ENCODE data around the gene KCNK4. TPM values are rescaled to one million over a fixed set of nuclear protein-coding genes. Genes with fewer than 3 reads are reported as not detected.

Gene KCNK4
- total and polyA plus RNA-seq, 2 donors from 2014 or later = not detected

GRCh38 chr11:64262271-64263002 lies 28.7 kb upstream of the KCNK4 start:
- DNase-seq (peak in 1 of 5 donors; percentile 75), FAIRE-seq (no peak)
- no peak overlapping the region for H3K27ac ChIP-seq (ENCODE audit: low read depth in 2 of 2, low read length in 2 of 2)
- no peaks in the 10 kb centered on the region for H3K9me3 ChIP-seq (ENCODE audit: control insufficient read depth in 2 of 3, insufficient read depth in 1 of 3, low read length in 3 of 3)
- no peak for TF ChIP-seq CTCF (IDR thresholded peaks at IDR 0.05; ENCODE audit: borderline replicate concordance, extremely low read depth, insufficient read depth)
- H3K4me3 ChIP-seq (ENCODE audit: low read length in 3 of 3) = no peak overlapping the region
- intact Hi-C loops (cut with DNase I) = no loop called here
- H3K4me1 ChIP-seq (ENCODE audit: control insufficient read depth in 2 of 3, insufficient read depth in 2 of 3, low read depth in 1 of 3, low read length in 3 of 3) = no peaks in the 10 kb centered on the region
- H3K27me3 ChIP-seq (ENCODE audit: control insufficient read depth, insufficient read depth, low read length) = no peaks in the 10 kb centered on the region
- H3K36me3 ChIP-seq (ENCODE audit: control insufficient read depth in 2 of 3, insufficient read depth in 3 of 3, low read length in 3 of 3) = peaks cover 0 to 10% (median 0%) of the 10 kb centered on the region in 3 donors
- no peak overlapping the region for H3K9ac ChIP-seq (ENCODE audit: low read length in 3 of 3)

- Histone ChIP-seq H3K27me3 (ENCODE audit: control insufficient read depth, insufficient read depth, low read length) (no peaks in the 10 kb centered on the region), H3K4me1 (ENCODE audit: control insufficient read depth in 2 of 3, insufficient read depth in 2 of 3, low read depth in 1 of 3, low read length in 3 of 3) (peaks cover 0 to 5% (median 2%) of the 10 kb centered on the region in 3 donors), H3K9ac (ENCODE audit: low read length in 3 of 3) (no peak overlapping the region), H3K4me3 (ENCODE audit: low read length in 3 of 3) (no peak overlapping the region), H3K9me3 (ENCODE audit: control insufficient read depth in 2 of 3, insufficient read depth in 1 of 3, low read length in 3 of 3) (no peaks in the 10 kb centered on the region), H3K36me3 (ENCODE audit: control insufficient read depth in 2 of 3, insufficient read depth in 3 of 3, low read length in 3 of 3) (peaks cover 0 to 10% (median 0%) of the 10 kb centered on the region in 3 donors), H3K27ac (ENCODE audit: low read depth in 2 of 2, low read length in 2 of 2) (no peak overlapping the region)
- intact Hi-C loops (cut with DNase I) = no loop called here
- TF ChIP-seq CTCF (IDR thresholded peaks at IDR 0.05; ENCODE audit: borderline replicate concordance, extremely low read depth, insufficient read depth) = no peak
- DNase-seq = peak; percentile 65 to 85 (median 73)
- FAIRE-seq = no peak
Observed at GRCh38 chr11:64263021-64263946, 27.8 kb upstream of the KCNK4 start.

- Histone ChIP-seq H3K4me3 (ENCODE audit: low read length in 3 of 3) (no peak overlapping the region), H3K27ac (ENCODE audit: low read depth in 2 of 2, low read length in 2 of 2) (no peak overlapping the region), H3K27me3 (ENCODE audit: control insufficient read depth, insufficient read depth, low read length) (no peaks in the 10 kb centered on the region), H3K4me1 (ENCODE audit: control insufficient read depth in 2 of 3, insufficient read depth in 2 of 3, low read depth in 1 of 3, low read length in 3 of 3) (peaks cover 0 to 12% (median 8%) of the 10 kb centered on the region in 3 donors), H3K36me3 (ENCODE audit: control insufficient read depth in 2 of 3, insufficient read depth in 3 of 3, low read length in 3 of 3) (peaks cover 0 to 8% (median 0%) of the 10 kb centered on the region in 3 donors), H3K9me3 (ENCODE audit: control insufficient read depth in 2 of 3, insufficient read depth in 1 of 3, low read length in 3 of 3) (no peaks in the 10 kb centered on the region), H3K9ac (ENCODE audit: low read length in 3 of 3) (no peak overlapping the region)
- no peak for TF ChIP-seq CTCF (IDR thresholded peaks at IDR 0.05; ENCODE audit: borderline replicate concordance, extremely low read depth, insufficient read depth)
- DNase-seq = no peak
- FAIRE-seq = no peak
- intact Hi-C loops (cut with DNase I) = no loop called here
Observed at GRCh38 chr11:64263947-64264317, 27.2 kb upstream of the KCNK4 start.

All from kidney (tissue), 14 donors.